HepG2 (cell line): ENCODE measurements around the gene MMP17. TPM values are rescaled to one million over a fixed set of nuclear protein-coding genes. Genes with fewer than 3 reads are reported as not detected.

Experiments
- ERF ChIP-seq: IDR thresholded peaks from 2 replicates; pipeline ENCODE4 v1.6.1; 2018; ENCODE audit warnings: missing biosample characterization, missing genetic modification reagents
- ETV6 ChIP-seq: sonication (generic); formaldehyde crosslinking; conservative IDR thresholded peaks from 2 replicates; pipeline ENCODE4 v1.4.0; 2020; ENCODE audit warnings: missing genetic modification reagents
- FOXA1 ChIP-seq, 2 experiments: fragments of 450-650 bp in 1 of 2; sonication (generic) in 1 of 2; formaldehyde crosslinking in 1 of 2; IDR thresholded peaks; 2 replicates each; pipeline versions ENCODE4 v1.4.0 to v1.6.1; 2016 to 2020; ENCODE audit warnings: missing genetic modification reagents in 1 of 2
- HDAC2 ChIP-seq: sonication (generic); formaldehyde crosslinking; IDR thresholded peaks from 2 replicates; pipeline ENCODE4 v1.4.0; 2020; ENCODE audit warnings: missing genetic modification reagents
- HNF4A ChIP-seq: sonication (generic); formaldehyde crosslinking; IDR thresholded peaks from 2 replicates; pipeline ENCODE4 v1.4.0; 2020; ENCODE audit warnings: missing genetic modification reagents
- KDM1A ChIP-seq: IDR thresholded peaks from 2 replicates; pipeline ENCODE4 v1.6.1; 2016; ENCODE audit warnings: missing compliant biosample characterization
- MAFG ChIP-seq: sonication (generic); formaldehyde crosslinking; IDR thresholded peaks from 2 replicates; pipeline ENCODE4 v1.5.1; 2020; ENCODE audit warnings: mild to moderate bottlenecking, missing genetic modification reagents
- MAFK ChIP-seq, 2 experiments: IDR thresholded peaks in 1 of 2; conservative IDR thresholded peaks in 1 of 2; 2 replicates each; pipeline ENCODE4 v1.6.1; 2011; ENCODE audit warnings: improper control_type of control experiment in 2 of 2, low read length in 2 of 2
- MEIS2 ChIP-seq: sonication (generic); formaldehyde crosslinking; IDR thresholded peaks from 2 replicates; pipeline ENCODE4 v1.9.0; 2021; ENCODE audit warnings: mild to moderate bottlenecking, missing genetic modification reagents
- MTA1 ChIP-seq: sonication (generic); formaldehyde crosslinking; IDR thresholded peaks from 2 replicates; pipeline ENCODE4 v1.4.0; 2020; ENCODE audit warnings: missing genetic modification reagents, mild to moderate bottlenecking, borderline replicate concordance
- NCOA2 ChIP-seq: sonication (generic); formaldehyde crosslinking; IDR thresholded peaks from 2 replicates; pipeline ENCODE4 v1.8.0; 2022; ENCODE audit warnings: inconsistent platforms
- NFIC ChIP-seq: IDR thresholded peaks from 2 replicates; pipeline ENCODE4 v1.6.1; 2012; ENCODE audit warnings: mild to moderate bottlenecking, low read length, inconsistent platforms
- POLR2AphosphoS2 ChIP-seq: IDR thresholded peaks from 2 replicates; pipeline ENCODE4 v1.6.1; 2011; ENCODE audit warnings: low read depth, low read length, improper control_type of control experiment
- PPARG ChIP-seq: conservative IDR thresholded peaks from 2 replicates; pipeline ENCODE4 v1.6.1; 2016; ENCODE audit warnings: missing biosample characterization, missing genetic modification reagents
- REPIN1 ChIP-seq: sonication (generic); formaldehyde crosslinking; IDR thresholded peaks from 2 replicates; pipeline ENCODE4 v1.8.0; 2022; ENCODE audit warnings: missing genetic modification reagents, low read depth, mild to moderate bottlenecking, borderline replicate concordance
- REXO4 ChIP-seq: sonication (generic); formaldehyde crosslinking; IDR thresholded peaks from 2 replicates; pipeline ENCODE4 v1.8.0; 2022; ENCODE audit warnings: missing genetic modification reagents, mild to moderate bottlenecking, borderline replicate concordance
- RXRA ChIP-seq: sonication (generic); formaldehyde crosslinking; IDR thresholded peaks from 2 replicates; pipeline ENCODE4 v1.5.1; 2020; ENCODE audit warnings: missing genetic modification reagents
- SMYD3 ChIP-seq: sonication (generic); formaldehyde crosslinking; IDR thresholded peaks from 2 replicates; pipeline ENCODE4 v1.8.1; 2023; ENCODE audit warnings: mild to moderate bottlenecking, missing genetic modification reagents
- SNAPC2 ChIP-seq: sonication (generic); formaldehyde crosslinking; IDR thresholded peaks from 2 replicates; pipeline ENCODE4 v1.8.1; 2022; ENCODE audit warnings: mild to moderate bottlenecking, missing genetic modification reagents
- YEATS4 ChIP-seq: sonication (generic); formaldehyde crosslinking; IDR thresholded peaks from 2 replicates; pipeline ENCODE4 v1.4.0; 2020; ENCODE audit warnings: missing genetic modification reagents, borderline replicate concordance
- ZNF121 ChIP-seq: sonication (generic); formaldehyde crosslinking; IDR thresholded peaks from 2 replicates; pipeline ENCODE4 v1.5.0; 2020; ENCODE audit warnings: mild to moderate bottlenecking, missing genetic modification reagents
- ZNF138 ChIP-seq: sonication (generic); formaldehyde crosslinking; IDR thresholded peaks from 2 replicates; pipeline ENCODE4 v1.5.0; 2020; ENCODE audit warnings: mild to moderate bottlenecking, low read depth, missing genetic modification reagents
- ZNF225 ChIP-seq: sonication (generic); formaldehyde crosslinking; IDR thresholded peaks from 2 replicates; pipeline ENCODE4 v1.4.0; 2020; ENCODE audit warnings: mild to moderate bottlenecking, missing genetic modification reagents
- ZNF235 ChIP-seq: sonication (generic); formaldehyde crosslinking; IDR thresholded peaks from 2 replicates; pipeline ENCODE4 v1.8.1; 2023; ENCODE audit warnings: mild to moderate bottlenecking, missing genetic modification reagents, borderline replicate concordance
- ZNF264 ChIP-seq: sonication (generic); formaldehyde crosslinking; IDR thresholded peaks from 2 replicates; pipeline ENCODE4 v1.4.0; 2020; ENCODE audit warnings: missing genetic modification reagents
- ZNF629 ChIP-seq: sonication (generic); formaldehyde crosslinking; conservative IDR thresholded peaks from 2 replicates; pipeline ENCODE4 v1.5.0; 2020; ENCODE audit warnings: missing genetic modification reagents
- ZNF652 ChIP-seq: IDR thresholded peaks from 2 replicates; pipeline ENCODE4 v1.6.1; 2016; ENCODE audit warnings: low read depth, borderline replicate concordance
- ZNF773 ChIP-seq: sonication (generic); formaldehyde crosslinking; IDR thresholded peaks from 2 replicates; pipeline ENCODE4 v1.4.0; 2020; ENCODE audit warnings: missing genetic modification reagents, borderline replicate concordance
- polyA plus RNA-seq, 8 experiments: library from polyadenylated mRNA; depleted of rRNA in 3 of 8; stranded (reverse) in 7 of 8; unstranded in 1 of 8; fragments of >200 nt; fragmentation: Illumina TruSeq in 4 of 8; extraction: Trizol in 4 of 8; gene quantifications; 2 replicates each; pipeline versions ENCODE4 v1.2.1 to v1.2.3, GENCODE V29; 2011 to 2016; ENCODE audit warnings: low read depth in 4 of 8, missing spikeins in 1 of 8, mixed read lengths in 1 of 8; ENCODE audit not compliant: insufficient read depth in 1 of 8
- total RNA-seq, 5 experiments: library from RNA; depleted of rRNA; stranded (reverse); fragments of >200 nt; fragmentation: Illumina TruSeq; extraction: Trizol; gene quantifications; 2 replicates each; pipeline ENCODE4 v1.2.3, GENCODE V29; 2016; ENCODE audit warnings: low read depth in 1 of 5
- TF ChIP-seq, protein P1 (sequence below): sonication (generic); formaldehyde crosslinking; IDR thresholded peaks from 2 replicates; pipeline ENCODE4 v1.4.0; 2020; ENCODE audit warnings: missing genetic modification reagents
- TF ChIP-seq, protein P2 (sequence below): sonication (generic); formaldehyde crosslinking; IDR thresholded peaks from 2 replicates; pipeline ENCODE4 v1.8.1; 2023; ENCODE audit warnings: mild to moderate bottlenecking, missing genetic modification reagents
- TF ChIP-seq, protein P3 (sequence below): sonication (generic); formaldehyde crosslinking; IDR thresholded peaks from 2 replicates; pipeline ENCODE4 v1.8.0; 2022; ENCODE audit warnings: low read depth, missing genetic modification reagents

Gene MMP17
- total and polyA plus RNA-seq, 2 of the 13 experiments (the other 11 are each of a cell fraction or from before 2014, with no cell fraction given): 0.55 to 0.80 TPM

GRCh38 chr12:131862084-131862441 is 33.9 kb downstream of the MMP17 start (continued):
- TF ChIP-seq, protein P1, sequence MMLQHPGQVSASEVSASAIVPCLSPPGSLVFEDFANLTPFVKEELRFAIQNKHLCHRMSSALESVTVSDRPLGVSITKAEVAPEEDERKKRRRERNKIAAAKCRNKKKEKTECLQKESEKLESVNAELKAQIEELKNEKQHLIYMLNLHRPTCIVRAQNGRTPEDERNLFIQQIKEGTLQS (CRISPR knock-in tag): no peak
- TF ChIP-seq MTA1 (CRISPR knock-in tag) (peak; percentile 80; the same call in 1 of the 2 replicates), ZNF652 (CRISPR knock-in tag) (no peak), SMYD3 (CRISPR knock-in tag) (no peak), REPIN1 (CRISPR knock-in tag) (peak; percentile 78; the same call in 1 of the 2 replicates), ETV6 (CRISPR knock-in tag) (no peak), ZNF235 (CRISPR knock-in tag) (no peak; the same call in 1 of the 2 replicates), ZNF264 (CRISPR knock-in tag) (no peak), MAFG (no peak), KDM1A (CRISPR knock-in tag) (peak; percentile 99), ZNF225 (no peak), FOXA1 (IDR thresholded peaks at IDR 0.05) (no peak), FOXA1 (CRISPR knock-in tag; IDR thresholded peaks at IDR 0.05) (peak; percentile 50), PPARG (CRISPR knock-in tag) (peak; percentile 56; the same call in 1 of the 2 replicates), HNF4A (peak; percentile 98), NCOA2 (CRISPR knock-in tag) (peak; percentile 59; the same call in 1 of the 2 replicates), MAFK (conservative IDR thresholded peaks at IDR 0.05 in 1 of 2, IDR thresholded peaks at IDR 0.05 in 1 of 2; ENCODE audit: low read length in 2 of 2) (no peak), MEIS2 (CRISPR knock-in tag) (no peak), ZNF629 (CRISPR knock-in tag) (no peak), ZNF138 (CRISPR knock-in tag) (no peak), SNAPC2 (no peak), YEATS4 (CRISPR knock-in tag) (peak; percentile 59; the same call in 1 of the 2 replicates), HDAC2 (CRISPR knock-in tag) (peak; percentile 76), NFIC (no peak), ZNF773 (CRISPR knock-in tag) (no peak), POLR2AphosphoS2 (no peak), REXO4 (CRISPR knock-in tag) (no peak), RXRA (CRISPR knock-in tag) (peak; percentile 82), ZNF121 (CRISPR knock-in tag) (no peak), ERF (no peak)
- TF ChIP-seq, protein P2, sequence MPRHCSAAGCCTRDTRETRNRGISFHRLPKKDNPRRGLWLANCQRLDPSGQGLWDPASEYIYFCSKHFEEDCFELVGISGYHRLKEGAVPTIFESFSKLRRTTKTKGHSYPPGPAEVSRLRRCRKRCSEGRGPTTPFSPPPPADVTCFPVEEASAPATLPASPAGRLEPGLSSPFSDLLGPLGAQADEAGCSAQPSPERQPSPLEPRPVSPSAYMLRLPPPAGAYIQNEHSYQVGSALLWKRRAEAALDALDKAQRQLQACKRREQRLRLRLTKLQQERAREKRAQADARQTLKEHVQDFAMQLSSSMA (CRISPR knock-in tag): no peak
- TF ChIP-seq, protein P3, sequence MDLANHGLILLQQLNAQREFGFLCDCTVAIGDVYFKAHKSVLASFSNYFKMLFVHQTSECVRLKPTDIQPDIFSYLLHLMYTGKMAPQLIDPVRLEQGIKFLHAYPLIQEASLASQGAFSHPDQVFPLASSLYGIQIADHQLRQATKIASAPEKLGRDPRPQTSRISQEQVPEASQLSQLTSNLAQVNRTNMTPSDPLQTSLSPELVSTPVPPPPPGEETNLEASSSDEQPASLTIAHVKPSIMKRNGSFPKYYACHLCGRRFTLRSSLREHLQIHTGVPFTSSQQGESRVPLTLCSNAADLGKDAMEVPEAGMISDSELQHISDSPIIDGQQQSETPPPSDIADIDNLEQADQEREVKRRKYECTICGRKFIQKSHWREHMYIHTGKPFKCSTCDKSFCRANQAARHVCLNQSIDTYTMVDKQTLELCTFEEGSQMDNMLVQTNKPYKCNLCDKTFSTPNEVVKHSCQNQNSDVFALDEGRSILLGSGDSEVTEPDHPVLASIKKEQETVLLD (CRISPR knock-in tag): no peak
